Measurements from ENCODE around the gene METTL16. TPM values are rescaled to one million over a fixed set of nuclear protein-coding genes. Genes with fewer than 3 reads are reported as not detected.

The METTL16 gene
- polyA plus RNA-seq, 1 donor (not counting 4 experiments of a cell fraction or from before 2014, with no cell fraction given) = 16.6 TPM

GRCh38 chr17:2369551-2370210 lies 142.0 kb downstream of the METTL16 start:
- TF ChIP-seq, protein P1, sequence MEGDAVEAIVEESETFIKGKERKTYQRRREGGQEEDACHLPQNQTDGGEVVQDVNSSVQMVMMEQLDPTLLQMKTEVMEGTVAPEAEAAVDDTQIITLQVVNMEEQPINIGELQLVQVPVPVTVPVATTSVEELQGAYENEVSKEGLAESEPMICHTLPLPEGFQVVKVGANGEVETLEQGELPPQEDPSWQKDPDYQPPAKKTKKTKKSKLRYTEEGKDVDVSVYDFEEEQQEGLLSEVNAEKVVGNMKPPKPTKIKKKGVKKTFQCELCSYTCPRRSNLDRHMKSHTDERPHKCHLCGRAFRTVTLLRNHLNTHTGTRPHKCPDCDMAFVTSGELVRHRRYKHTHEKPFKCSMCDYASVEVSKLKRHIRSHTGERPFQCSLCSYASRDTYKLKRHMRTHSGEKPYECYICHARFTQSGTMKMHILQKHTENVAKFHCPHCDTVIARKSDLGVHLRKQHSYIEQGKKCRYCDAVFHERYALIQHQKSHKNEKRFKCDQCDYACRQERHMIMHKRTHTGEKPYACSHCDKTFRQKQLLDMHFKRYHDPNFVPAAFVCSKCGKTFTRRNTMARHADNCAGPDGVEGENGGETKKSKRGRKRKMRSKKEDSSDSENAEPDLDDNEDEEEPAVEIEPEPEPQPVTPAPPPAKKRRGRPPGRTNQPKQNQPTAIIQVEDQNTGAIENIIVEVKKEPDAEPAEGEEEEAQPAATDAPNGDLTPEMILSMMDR (optimal IDR thresholded peaks at IDR 0.05 in 1 of 3, IDR thresholded peaks at IDR 0.05 in 1 of 3, conservative IDR thresholded peaks at IDR 0.05 in 1 of 3; ENCODE audit: extremely low read depth in 1 of 3, insufficient read depth in 2 of 3, low read length in 3 of 3) = peak in 1 of 3 experiments; percentile 10
- TF ChIP-seq EZH2 (IDR thresholded peaks at IDR 0.05; ENCODE audit: low read length) = no peak
- Histone ChIP-seq H3K27me3 (ENCODE audit: control insufficient read depth, extremely low read depth, insufficient read depth, low read length) (no peaks in the 10 kb centered on the region), H3K4me1 (ENCODE audit: control insufficient read depth, extremely low read depth, insufficient read depth, low read length) (peaks cover 3% of the 10 kb centered on the region), H3K27ac (ENCODE audit: control insufficient read depth, insufficient read depth, low read length) (no peak overlapping the region), H4K20me1 (ENCODE audit: control insufficient read depth, extremely low read depth, insufficient read depth, low read length) (peaks cover 2% of the 10 kb centered on the region), H3K4me2 (ENCODE audit: control insufficient read depth, extremely low read depth, insufficient read depth, low read depth, low read length) (no peak overlapping the region), H3K36me3 (ENCODE audit: control insufficient read depth in 2 of 2, extremely low read depth in 1 of 2, insufficient read depth in 2 of 2, low read length in 2 of 2) (peaks cover 0 to 11% of the 10 kb centered on the region in 2 experiments), H3K9me1 (ENCODE audit: control insufficient read depth, extremely low read depth, insufficient read depth, low read length) (no peaks in the 10 kb centered on the region), H2AFZ (ENCODE audit: control insufficient read depth, low read length) (no peak overlapping the region), H3K4me3 (ENCODE audit: control insufficient read depth in 2 of 3, extremely low read depth in 1 of 3, insufficient read depth in 2 of 3, low read depth in 1 of 3, low read length in 3 of 3) (no peak overlapping the region), H3K79me2 (ENCODE audit: control insufficient read depth, insufficient read depth, low read length) (no peaks in the 10 kb centered on the region), H3K9me3 (ENCODE audit: control insufficient read depth, low read depth, low read length) (no peaks in the 10 kb centered on the region), H3K9ac (ENCODE audit: control insufficient read depth, extremely low read depth, insufficient read depth, low read length) (no peak overlapping the region)
- FAIRE-seq (no peak), DNase-seq (ENCODE audit: low read depth, low spot score) (no peak)
- dilution Hi-C loops (cut with MboI; ENCODE audit: extremely low pct_ligation_motif_present, low sequenced_read_pairs) = no loop called here

- Histone ChIP-seq H3K79me2 (ENCODE audit: control insufficient read depth, insufficient read depth, low read length) (no peaks in the 10 kb centered on the region), H3K4me1 (ENCODE audit: control insufficient read depth, extremely low read depth, insufficient read depth, low read length) (no peaks in the 10 kb centered on the region), H3K36me3 (ENCODE audit: control insufficient read depth in 2 of 2, extremely low read depth in 1 of 2, insufficient read depth in 2 of 2, low read length in 2 of 2) (peaks cover 3 to 11% of the 10 kb centered on the region in 2 experiments), H4K20me1 (ENCODE audit: control insufficient read depth, extremely low read depth, insufficient read depth, low read length) (peaks cover 2% of the 10 kb centered on the region), H3K9me1 (ENCODE audit: control insufficient read depth, extremely low read depth, insufficient read depth, low read length) (no peaks in the 10 kb centered on the region), H3K9ac (ENCODE audit: control insufficient read depth, extremely low read depth, insufficient read depth, low read length) (no peak overlapping the region), H3K27ac (ENCODE audit: control insufficient read depth, insufficient read depth, low read length) (no peak overlapping the region), H3K27me3 (ENCODE audit: control insufficient read depth, extremely low read depth, insufficient read depth, low read length) (no peaks in the 10 kb centered on the region), H2AFZ (ENCODE audit: control insufficient read depth, low read length) (no peak overlapping the region), H3K9me3 (ENCODE audit: control insufficient read depth, low read depth, low read length) (no peaks in the 10 kb centered on the region), H3K4me3 (ENCODE audit: control insufficient read depth in 2 of 3, extremely low read depth in 1 of 3, insufficient read depth in 2 of 3, low read depth in 1 of 3, low read length in 3 of 3) (no peak overlapping the region), H3K4me2 (ENCODE audit: control insufficient read depth, extremely low read depth, insufficient read depth, low read depth, low read length) (no peak overlapping the region)
- dilution Hi-C loops (cut with MboI; ENCODE audit: extremely low pct_ligation_motif_present, low sequenced_read_pairs) = no loop called here
- TF ChIP-seq, protein P1 (optimal IDR thresholded peaks at IDR 0.05 in 1 of 3, IDR thresholded peaks at IDR 0.05 in 1 of 3, conservative IDR thresholded peaks at IDR 0.05 in 1 of 3; ENCODE audit: extremely low read depth in 1 of 3, insufficient read depth in 2 of 3, low read length in 3 of 3) = no peak
- no peak for TF ChIP-seq EZH2 (IDR thresholded peaks at IDR 0.05; ENCODE audit: low read length)
- FAIRE-seq (no peak), DNase-seq (ENCODE audit: low read depth, low spot score) (no peak)
These were observed 142.6 kb downstream of the METTL16 start for GRCh38 chr17:2369039-2369438.
